HFFc6 (cell line): ENCODE data around the gene LILRB1. TPM values are rescaled to one million over a fixed set of nuclear protein-coding genes. Genes with fewer than 3 reads are reported as not detected.

Experiments
- DNase-seq: peaks from one replicate; pipeline ENCODE4 v3.0.0-alpha.2; 2018
- H3K27ac Mint-ChIP-seq: 2 replicates; pipeline ENCODE4 v1.8.0; 2020; ENCODE audit warnings: mild to moderate bottlenecking, mixed read lengths
- H3K27me3 Mint-ChIP-seq: 2 replicates; pipeline ENCODE4 v1.8.0; 2021; ENCODE audit warnings: mild to moderate bottlenecking, moderate library complexity, mixed read lengths; ENCODE audit not compliant: insufficient read depth
- H3K36me3 Mint-ChIP-seq: 2 replicates; pipeline ENCODE4 v1.8.0; 2021; ENCODE audit warnings: low read depth, mixed read lengths
- H3K4me1 Mint-ChIP-seq: 2 replicates; pipeline ENCODE4 v1.8.0; 2020; ENCODE audit warnings: low read depth, mixed read lengths
- H3K4me3 Mint-ChIP-seq: 2 replicates; pipeline ENCODE4 v1.8.0; 2020; ENCODE audit warnings: mild to moderate bottlenecking, moderate library complexity, mixed read lengths
- H3K9me3 Mint-ChIP-seq: 2 replicates; pipeline ENCODE4 v1.8.0; 2020; ENCODE audit warnings: mild to moderate bottlenecking, mixed read lengths
- CTCF ChIP-seq: fragments of 200-600 bp; sonication (generic); IDR thresholded peaks from 2 replicates; pipeline ENCODE4 v1.5.0; 2021; ENCODE audit warnings: antibody characterized with exemption, mild to moderate bottlenecking
- total RNA-seq, 6 experiments: library from RNA; stranded (reverse); fragmentation: NEBNext Ultra II Directional; extraction: Animal tissue kit (Norgen Biotek cat#: 25700); gene quantifications; 2 replicates in 1 of 6; 3 replicates in 5 of 6; pipeline ENCODE4 v1.2.3, GENCODE V29; 2021

LILRB1 gene
- total RNA-seq, 6 experiments from 2014 or later = not detected

- no peaks in the 10 kb centered on the region for H3K4me1 Mint-ChIP-seq
- no peak for TF ChIP-seq CTCF
- H3K27me3 Mint-ChIP-seq = no peaks in the 10 kb centered on the region; the same call in 1 of the 2 replicates
- DNase-seq = no peak
- no peaks in the 10 kb centered on the region for H3K36me3 Mint-ChIP-seq
- H3K4me3 Mint-ChIP-seq = no peak overlapping the region
- H3K27ac Mint-ChIP-seq = no peak overlapping the region
- H3K9me3 Mint-ChIP-seq = peaks cover 17% of the 10 kb centered on the region
Observed at GRCh38 chr19:54654447-54655321, 24.4 kb downstream of the LILRB1 start.

GRCh38 chr19:54659300-54659699 is 29.0 kb downstream of the LILRB1 start:
- Mint-ChIP-seq H3K9me3 (peaks cover 35% of the 10 kb centered on the region), H3K36me3 (no peaks in the 10 kb centered on the region), H3K4me1 (no peaks in the 10 kb centered on the region), H3K27me3 (peaks cover 1% of the 10 kb centered on the region; the same call in 1 of the 2 replicates), H3K4me3 (no peak overlapping the region), H3K27ac (no peak overlapping the region)
- no peak for TF ChIP-seq CTCF
- DNase-seq = no peak

GRCh38 chr19:54660306-54660705 is 30.0 kb downstream of the LILRB1 start:
- TF ChIP-seq CTCF = no peak
- DNase-seq = no peak
- H3K27ac Mint-ChIP-seq = no peak overlapping the region
- no peaks in the 10 kb centered on the region for H3K36me3 Mint-ChIP-seq
- peaks cover 37% of the 10 kb centered on the region for H3K9me3 Mint-ChIP-seq
- 0 out of 2 replicates have a peak, but pooled peaks cover 1% of the 10 kb centered on the region for H3K27me3 Mint-ChIP-seq
- no peaks in the 10 kb centered on the region for H3K4me1 Mint-ChIP-seq
- H3K4me3 Mint-ChIP-seq = no peak overlapping the region

- no peak overlapping the region for H3K27ac Mint-ChIP-seq
- no peaks in the 10 kb centered on the region for H3K4me1 Mint-ChIP-seq
- H3K9me3 Mint-ChIP-seq = peaks cover 42% of the 10 kb centered on the region
- H3K36me3 Mint-ChIP-seq = no peaks in the 10 kb centered on the region
- no peak overlapping the region for H3K4me3 Mint-ChIP-seq
- 0 out of 2 replicates have a peak, but pooled peaks cover 1% of the 10 kb centered on the region for H3K27me3 Mint-ChIP-seq
- TF ChIP-seq CTCF = no peak
- DNase-seq = no peak
Observed at GRCh38 chr19:54660964-54661363, 30.7 kb downstream of the LILRB1 start.

- no peak for DNase-seq
- Mint-ChIP-seq H3K9me3 (peaks cover 45% of the 10 kb centered on the region), H3K27ac (no peak overlapping the region), H3K4me1 (no peaks in the 10 kb centered on the region), H3K36me3 (no peaks in the 10 kb centered on the region), H3K4me3 (no peak overlapping the region), H3K27me3 (0 out of 2 replicates have a peak, but pooled peaks cover 1% of the 10 kb centered on the region)
- TF ChIP-seq CTCF = no peak
Observed at GRCh38 chr19:54661846-54662481, 31.7 kb downstream of the LILRB1 start.
